NT2/D1 (cell line): Measurements from ENCODE around the gene C4orf17.

ENCODE experiments used
- DNase-seq: peaks from one replicate; pipeline ENCODE4 v3.0.0-alpha.2; 2011; ENCODE audit warnings: low read depth, low spot score
- H3K27me3 ChIP-seq: 2 replicates; pipeline ENCODE4 v1.6.0; 2011; ENCODE audit warnings: mild to moderate bottlenecking; ENCODE audit not compliant: insufficient read length, insufficient read depth
- H3K36me3 ChIP-seq: 2 replicates; pipeline ENCODE4 v1.6.1; 2011; ENCODE audit warnings: mild to moderate bottlenecking, low read length, mixed read lengths; ENCODE audit not compliant: insufficient read depth, insufficient read length
- H3K4me1 ChIP-seq: 2 replicates; pipeline ENCODE4 v1.5.1; 2011; ENCODE audit not compliant: insufficient read depth, insufficient read length
- H3K4me3 ChIP-seq: 2 replicates; pipeline ENCODE4 v1.5.1; 2011; ENCODE audit warnings: low read depth; ENCODE audit not compliant: insufficient read length
- H3K9ac ChIP-seq: 2 replicates; pipeline ENCODE4 v1.6.0; 2011; ENCODE audit warnings: low read depth; ENCODE audit not compliant: insufficient read length
- H3K9me3 ChIP-seq: 2 replicates; pipeline ENCODE4 v1.5.1; 2011; ENCODE audit warnings: mild to moderate bottlenecking, low read length; ENCODE audit not compliant: insufficient read depth
- SUZ12 ChIP-seq: IDR thresholded peaks from 2 replicates; pipeline ENCODE4 v1.6.1; 2011; ENCODE audit not compliant: insufficient read length, insufficient read depth; ENCODE audit errors: extremely low read depth
- YY1 ChIP-seq: IDR thresholded peaks from 2 replicates; pipeline ENCODE4 v1.6.1; 2011; ENCODE audit not compliant: insufficient read length, insufficient read depth
- ZNF274 ChIP-seq: IDR thresholded peaks from 2 replicates; pipeline ENCODE4 v1.6.1; 2011; ENCODE audit warnings: mild to moderate bottlenecking, low read depth, low read length

C4orf17 gene

GRCh38 chr4:99573735-99574368, 63.0 kb downstream of the C4orf17 start:
- no peaks in the 10 kb centered on the region for H3K9me3 ChIP-seq
- H3K27me3 ChIP-seq: no peaks in the 10 kb centered on the region
- H3K36me3 ChIP-seq: no peaks in the 10 kb centered on the region
- DNase-seq: no peak
- H3K4me3 ChIP-seq: no peak overlapping the region
- H3K4me1 ChIP-seq: no peaks in the 10 kb centered on the region
- TF ChIP-seq ZNF274 (no peak), SUZ12 (no peak), YY1 (no peak)
- H3K9ac ChIP-seq: no peak overlapping the region

GRCh38 chr4:99574530-99575324, 63.9 kb downstream of the C4orf17 start, which contains the start of gene MTTP:
MTTP (plus strand) TSS chr4:99574824; CDS start chr4:99574910, 86 bp downstream.
- Histone ChIP-seq H3K9ac (no peak within 1 kb of the TSS), H3K4me1 (no peaks in the 10 kb centered on the region), H3K9me3 (no peaks in the 10 kb centered on the region), H3K36me3 (no peaks in the 10 kb centered on the region), H3K27me3 (no peaks in the 10 kb centered on the region), H3K4me3 (no peak within 1 kb of the TSS)
- DNase-seq: no peak
- TF ChIP-seq YY1 (no peak), SUZ12 (no peak), ZNF274 (no peak)

GRCh38 chr4:99578714-99579113, 67.9 kb downstream of the C4orf17 start:
- H3K9me3 ChIP-seq: no peaks in the 10 kb centered on the region
- TF ChIP-seq YY1: no peak
- TF ChIP-seq ZNF274: no peak
- no peak for TF ChIP-seq SUZ12
- no peak overlapping the region for H3K4me3 ChIP-seq

GRCh38 chr4:99585516-99585915, 74.7 kb downstream of the C4orf17 start:
- Histone ChIP-seq H3K9ac (no peak overlapping the region), H3K4me1 (no peaks in the 10 kb centered on the region), H3K9me3 (no peaks in the 10 kb centered on the region), H3K4me3 (no peak overlapping the region), H3K36me3 (no peaks in the 10 kb centered on the region), H3K27me3 (no peaks in the 10 kb centered on the region)
- no peak for TF ChIP-seq ZNF274
- no peak for TF ChIP-seq SUZ12
- no peak for TF ChIP-seq YY1
- no peak for DNase-seq

More at GRCh38 chr4:99578714-99579113, 67.9 kb downstream of the C4orf17 start:
- Histone ChIP-seq H3K9ac (no peak overlapping the region), H3K27me3 (no peaks in the 10 kb centered on the region), H3K36me3 (no peaks in the 10 kb centered on the region), H3K4me1 (no peaks in the 10 kb centered on the region)
- no peak for DNase-seq

GRCh38 chr4:99586322-99586721, 75.5 kb downstream of the C4orf17 start:
- H3K9me3 ChIP-seq: no peaks in the 10 kb centered on the region
- H3K27me3 ChIP-seq: no peaks in the 10 kb centered on the region
- DNase-seq: no peak
- H3K4me1 ChIP-seq: no peaks in the 10 kb centered on the region
- no peak overlapping the region for H3K9ac ChIP-seq
- H3K4me3 ChIP-seq: no peak overlapping the region
- no peaks in the 10 kb centered on the region for H3K36me3 ChIP-seq
- no peak for TF ChIP-seq SUZ12

- TF ChIP-seq SUZ12 (no peak), ZNF274 (no peak), YY1 (no peak)
- no peak for DNase-seq
- Histone ChIP-seq H3K36me3 (no peaks in the 10 kb centered on the region), H3K4me1 (no peaks in the 10 kb centered on the region), H3K4me3 (no peak overlapping the region), H3K9me3 (no peaks in the 10 kb centered on the region), H3K9ac (no peak overlapping the region), H3K27me3 (no peaks in the 10 kb centered on the region)
These were observed 76.0 kb downstream of the C4orf17 start for GRCh38 chr4:99586797-99587196.

GRCh38 chr4:99587309-99587708, 76.5 kb downstream of the C4orf17 start:
- no peak for DNase-seq
- Histone ChIP-seq H3K4me3 (no peak overlapping the region), H3K9me3 (no peaks in the 10 kb centered on the region), H3K9ac (no peak overlapping the region), H3K27me3 (no peaks in the 10 kb centered on the region), H3K36me3 (no peaks in the 10 kb centered on the region), H3K4me1 (no peaks in the 10 kb centered on the region)
- TF ChIP-seq SUZ12 (no peak), YY1 (no peak), ZNF274 (no peak)
